UCSD-AML1 (cell line): ENCODE measurements around the gene RADX.

Source experiments
- DNase-seq: peaks from one replicate; lab custom pipeline; 2025; ENCODE audit not compliant: unreplicated experiment; lab: John Stamatoyannopoulos, UW

Gene RADX

GRCh38 chrX:106684207-106684606, 72.4 kb downstream of the RADX start:
- no peak for DNase-seq

GRCh38 chrX:106692425-106693065, 80.8 kb downstream of the RADX start:
- no peak for DNase-seq

- no peak for DNase-seq
Measured at GRCh38 chrX:106696502-106696901, 84.7 kb downstream of the RADX start.

- DNase-seq: no peak
Measured at GRCh38 chrX:106698693-106699092, 86.9 kb downstream of the RADX start.

GRCh38 chrX:106702636-106703035, 90.9 kb downstream of the RADX start:
- no peak for DNase-seq

GRCh38 chrX:106706466-106706865, 94.7 kb downstream of the RADX start:
- no peak for DNase-seq

- no peak for DNase-seq
Measured at GRCh38 chrX:106707771-106708454, 96.1 kb downstream of the RADX start.

GRCh38 chrX:106710771-106711170, 99.0 kb downstream of the RADX start:
- no peak for DNase-seq

GRCh38 chrX:106711375-106711774, 99.6 kb downstream of the RADX start:
- no peak for DNase-seq

GRCh38 chrX:106716004-106716403, 104.2 kb downstream of the RADX start:
- DNase-seq: no peak

GRCh38 chrX:106716463-106716862, 104.7 kb downstream of the RADX start:
- no peak for DNase-seq

- no peak for DNase-seq
Measured at GRCh38 chrX:106718709-106719108, 106.9 kb downstream of the RADX start.

- no peak for DNase-seq
Measured at GRCh38 chrX:106725931-106726330, 114.2 kb downstream of the RADX start.

- no peak for DNase-seq
Measured at GRCh38 chrX:106726485-106727437, 115.0 kb downstream of the RADX start, which contains the start of gene RNF128. TSS of gene RNF128 (plus strand) at chrX:106726701. CDS start at chrX:106726914, 213 bp downstream.

GRCh38 chrX:106728337-106728736, 116.6 kb downstream of the RADX start:
- DNase-seq: no peak
